Retinal pigment epithelial cell (primary cell): ENCODE data around the gene SEPTIN7.

Experiments used
- DNase-seq: peaks from one replicate; pipeline ENCODE4 v3.0.0-alpha.2; 2010; ENCODE audit warnings: low read depth
- H3K4me3 ChIP-seq: 2 replicates; pipeline ENCODE4 v1.5.1; 2011; ENCODE audit warnings: mild to moderate bottlenecking, low read length, control low read depth, moderate library complexity
- CTCF ChIP-seq: conservative IDR thresholded peaks from 2 replicates; pipeline ENCODE4 v1.5.1; 2011; ENCODE audit warnings: low read depth, low read length, control low read depth, inconsistent platforms

SEPTIN7 gene

DNA sequence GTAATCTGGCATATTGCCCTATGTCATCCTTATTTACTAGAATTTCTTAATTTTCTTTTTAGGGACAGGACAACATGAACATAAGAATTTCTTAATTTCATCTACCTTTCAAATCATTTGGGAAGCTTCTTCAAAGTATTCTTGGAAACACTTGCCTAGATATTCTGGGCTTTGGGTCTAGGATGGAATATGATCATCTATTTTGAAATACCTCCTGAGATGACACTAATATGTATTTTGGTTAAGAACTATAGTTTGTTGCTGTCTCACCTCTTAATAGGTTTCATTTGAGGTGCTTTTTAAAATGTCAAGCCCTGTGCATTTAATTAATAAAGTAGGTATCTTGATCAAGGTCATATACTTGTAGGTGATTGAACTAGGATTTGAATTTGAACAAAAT lies 49.1 kb downstream of the SEPTIN7 start:
- TF ChIP-seq CTCF: no peak
- no peak for DNase-seq
- H3K4me3 ChIP-seq: no peak overlapping the region
